HCT116 (cell line): ENCODE measurements around the gene DCDC2C. TPM values are rescaled to one million over a fixed set of nuclear protein-coding genes. Genes with fewer than 3 reads are reported as not detected.

Experiments used
- ATAC-seq: fragments of 200-7000 bp; cut with Tn5 transposase; 2 replicates; pipeline ENCODE4 v1.9.1; 2020; ENCODE audit warnings: mild to moderate bottlenecking, moderate library complexity
- BruUV-seq: library from RNA; stranded (reverse); fragments of 400-500 nt; replicated peaks from 2 replicates; lab custom pipeline; 2021; lab: Mats Ljungman, UMichigan
- CTCF ChIA-PET: fragments of 300-600 bp; sonication (Branson Sonifier 250); formaldehyde crosslinking; loops from one replicate; lab custom pipeline; 2021; ENCODE audit warnings: antibody characterized with exemption; lab: Charles Lee
- POLR2A ChIA-PET: fragments of 300-600, 350-600 bp; sonication (Branson Sonifier 250); formaldehyde crosslinking; loops from one replicate; lab custom pipeline; 2021; ENCODE audit warnings: antibody characterized with exemption; lab: Charles Lee
- RAD21 ChIA-PET, 2 experiments: fragments of 300-600 bp; sonication (Branson Sonifier 250); formaldehyde crosslinking; loops; one replicate each; lab custom pipeline; 2023; ENCODE audit warnings: low total read pairs in 2 of 2; ENCODE audit not compliant: uncharacterized antibody in 2 of 2, unreplicated experiment in 2 of 2, low non-redundant PET in 1 of 2; lab: Charles Lee
- DNase-seq: peaks from one replicate; pipeline ENCODE4 v3.0.0-alpha.2; 2010; ENCODE audit warnings: low read depth, low spot score
- H2AFZ ChIP-seq: fragments of 200-600 bp; shearing (Covaris generic), sonication (generic); 2 replicates; pipeline ENCODE4 v1.6.1; 2017; ENCODE audit warnings: low read depth, mixed run types, mixed read lengths, antibody characterized with exemption, low read length; ENCODE audit not compliant: poor library complexity, severe bottlenecking
- H3K27ac ChIP-seq: 2 replicates; pipeline ENCODE4 v1.5.1; 2012; ENCODE audit warnings: low read depth, low read length
- H3K27me3 ChIP-seq: fragments of 200-600 bp; sonication (generic); 2 replicates; pipeline ENCODE4 v1.6.1; 2016; ENCODE audit warnings: mixed run types, low read length, mixed read lengths; ENCODE audit not compliant: insufficient read depth
- H3K36me3 ChIP-seq, 2 experiments: fragments of 200-500 bp in 1 of 2; fragments of 200-600 bp in 1 of 2; sonication (Bioruptor generic) in 1 of 2; sonication (generic) in 1 of 2; 2 replicates each; pipeline versions ENCODE4 v1.5.1 to v1.6.1; 2014 to 2016; ENCODE audit warnings: low read length in 2 of 2, inconsistent platforms in 1 of 2, mixed read lengths in 1 of 2, mixed run types in 1 of 2; ENCODE audit not compliant: insufficient read depth in 2 of 2, control insufficient read depth in 1 of 2
- H3K4me1 ChIP-seq, 2 experiments: fragments of 200-600 bp in 1 of 2; sonication (generic) in 1 of 2; 2 replicates each; pipeline versions ENCODE4 v1.5.1 to v1.6.1; 2012 to 2017; ENCODE audit warnings: low read length in 2 of 2, inconsistent platforms in 1 of 2, mild to moderate bottlenecking in 1 of 2, mixed read lengths in 1 of 2, mixed run types in 1 of 2, moderate library complexity in 1 of 2; ENCODE audit not compliant: insufficient read depth in 2 of 2, control insufficient read depth in 1 of 2
- H3K4me2 ChIP-seq: fragments of 200-600 bp; sonication (generic); 2 replicates; pipeline ENCODE4 v1.6.1; 2017; ENCODE audit warnings: mixed run types, low read length, mixed read lengths
- H3K4me3 ChIP-seq, 2 experiments: fragments of 200-600 bp in 1 of 2; sonication (generic) in 1 of 2; replicated peaks in 1 of 2; 2 replicates each; pipeline ENCODE4 v1.5.1; 2011 to 2016; ENCODE audit warnings: low read length in 2 of 2, control low read depth in 1 of 2, low read depth in 1 of 2, mild to moderate bottlenecking in 1 of 2, mixed read lengths in 1 of 2, mixed run types in 1 of 2
- H3K79me2 ChIP-seq: fragments of 200-600 bp; sonication (generic); 2 replicates; pipeline ENCODE4 v1.6.1; 2017; ENCODE audit warnings: mild to moderate bottlenecking, mixed run types, low read length, moderate library complexity, mixed read lengths; ENCODE audit not compliant: insufficient read depth
- H3K9ac ChIP-seq: fragments of 200-600 bp; sonication (generic); 2 replicates; pipeline ENCODE4 v1.6.1; 2016; ENCODE audit warnings: low read length, mixed read lengths
- H3K9me2 ChIP-seq: fragments of 200-600 bp; sonication (generic), shearing (Covaris generic); 2 replicates; pipeline ENCODE4 v1.6.1; 2017; ENCODE audit warnings: mixed run types, mild to moderate bottlenecking, moderate library complexity; ENCODE audit not compliant: insufficient read depth
- H3K9me3 ChIP-seq, 2 experiments: fragments of 200-500 bp in 1 of 2; fragments of 200-600 bp in 1 of 2; sonication (Bioruptor generic) in 1 of 2; sonication (generic) in 1 of 2; 2 replicates each; pipeline ENCODE4 v1.6.1; 2014 to 2017; ENCODE audit warnings: low read length in 2 of 2, mixed read lengths in 2 of 2, inconsistent platforms in 1 of 2, low read depth in 1 of 2, mild to moderate bottlenecking in 1 of 2, mixed run types in 1 of 2, moderate library complexity in 1 of 2; ENCODE audit not compliant: control insufficient read depth in 1 of 2, insufficient read depth in 1 of 2
- H4K20me1 ChIP-seq: fragments of 200-600 bp; sonication (generic), shearing (Covaris generic); 2 replicates; pipeline ENCODE4 v1.6.1; 2017; ENCODE audit warnings: mixed run types, mild to moderate bottlenecking, moderate library complexity; ENCODE audit not compliant: insufficient read depth
- ATF3 ChIP-seq: IDR thresholded peaks from 2 replicates; pipeline ENCODE4 v1.6.1; 2012
- CBX3 ChIP-seq: IDR thresholded peaks from 2 replicates; pipeline ENCODE4 v1.6.1; 2012; ENCODE audit warnings: low read depth
- CTCF ChIP-seq, 3 experiments: fragments of 200-600 bp in 1 of 3; sonication (generic) in 1 of 3; IDR thresholded peaks in 2 of 3; conservative IDR thresholded peaks in 1 of 3; 2 replicates each; pipeline ENCODE4 v1.5.1; 2012 to 2017; ENCODE audit warnings: low read depth in 2 of 3, low read length in 2 of 3, antibody characterized with exemption in 1 of 3, borderline replicate concordance in 1 of 3, control low read depth in 1 of 3, mild to moderate bottlenecking in 1 of 3, mixed read lengths in 1 of 3, mixed run types in 1 of 3, moderate library complexity in 1 of 3; ENCODE audit not compliant: insufficient read depth in 1 of 3
- EGR1 ChIP-seq: IDR thresholded peaks from 2 replicates; pipeline ENCODE4 v1.6.1; 2012; ENCODE audit warnings: low read depth
- EZH2 ChIP-seq: fragments of 200-600 bp; sonication (generic); IDR thresholded peaks from 2 replicates; pipeline ENCODE4 v1.6.1; 2017; ENCODE audit warnings: antibody characterized with exemption, mixed run types
- EZH2phosphoT487 ChIP-seq: fragments of 200-600 bp; IDR thresholded peaks from 2 replicates; pipeline ENCODE4 v1.6.1; 2018; ENCODE audit warnings: antibody characterized with exemption, borderline replicate concordance
- FOSL1 ChIP-seq: IDR thresholded peaks from 2 replicates; pipeline ENCODE4 v1.6.1; 2012; ENCODE audit warnings: low read depth
- JUND ChIP-seq: IDR thresholded peaks from 2 replicates; pipeline ENCODE4 v1.6.1; 2012
- POLR2AphosphoS5 ChIP-seq: IDR thresholded peaks from 2 replicates; pipeline ENCODE4 v1.6.1; 2011; ENCODE audit warnings: mild to moderate bottlenecking, low read depth, low read length, moderate library complexity
- RAD21 ChIP-seq: IDR thresholded peaks from 2 replicates; pipeline ENCODE4 v1.6.1; 2012; ENCODE audit warnings: low read depth, mild to moderate bottlenecking
- SIN3A ChIP-seq: IDR thresholded peaks from 2 replicates; pipeline ENCODE4 v1.6.1; 2012; ENCODE audit warnings: low read depth
- SP1 ChIP-seq: IDR thresholded peaks from 2 replicates; pipeline ENCODE4 v1.6.1; 2012; ENCODE audit warnings: low read depth
- TCF7L2 ChIP-seq: IDR thresholded peaks from 2 replicates; pipeline ENCODE4 v1.7.0; 2011; ENCODE audit warnings: borderline replicate concordance, inconsistent platforms; ENCODE audit not compliant: insufficient read depth, insufficient read length; ENCODE audit errors: extremely low read depth
- YY1 ChIP-seq: IDR thresholded peaks from 2 replicates; pipeline ENCODE4 v1.6.1; 2011; ENCODE audit warnings: low read length, low read depth, moderate library complexity, mild to moderate bottlenecking; ENCODE audit not compliant: insufficient replicate concordance; ENCODE audit errors: extremely low read depth
- ZNF274 ChIP-seq: fragments of 200-500 bp; sonication (Bioruptor generic); IDR thresholded peaks from 2 replicates; pipeline ENCODE4 v1.6.1; 2014; ENCODE audit warnings: mild to moderate bottlenecking, low read depth, low read length, inconsistent platforms
- intact Hi-C: fragments of 100-400 bp; cut with micrococcal nuclease; formaldehyde crosslinking; loops from 2 replicates; pipeline ENCODE4 v1.10.0; 2022
- total RNA-seq: library from RNA; stranded (reverse); gene quantifications from one replicate; pipeline ENCODE4 v1.2.1, GENCODE V29; 2021; ENCODE audit not compliant: unreplicated experiment
- TF ChIP-seq, protein P1 (sequence below): IDR thresholded peaks from 2 replicates; pipeline ENCODE4 v1.6.1; 2011; ENCODE audit warnings: mild to moderate bottlenecking, low read length, moderate library complexity; ENCODE audit not compliant: insufficient replicate concordance; ENCODE audit errors: extremely low read depth

The DCDC2C gene
- total RNA-seq, 1 experiment from 2014 or later: not detected

GRCh38 chr2:3657881-3658280, 45.5 kb upstream of the DCDC2C start, which contains the start of gene ALLC:
TSS of gene ALLC (plus strand) at chr2:3658200. CDS start at chr2:3671158, 12,958 bp downstream.
- Histone ChIP-seq H3K4me3 (no peak within 1 kb of the TSS), H3K27me3 (no peaks in the 10 kb centered on the region), H2AFZ (no peak within 1 kb of the TSS), H3K4me2 (no peak within 1 kb of the TSS), H3K9me2 (no peaks in the 10 kb centered on the region), H3K4me1 (peaks cover 16 to 37% of the 10 kb centered on the region in 2 experiments), H3K79me2 (no peaks in the 10 kb centered on the region), H3K9me3 (no peaks in the 10 kb centered on the region), H3K9ac (no peak within 1 kb of the TSS), H4K20me1 (no peaks in the 10 kb centered on the region), H3K36me3 (no peaks in the 10 kb centered on the region), H3K27ac (no peak within 1 kb of the TSS)
- TF ChIP-seq EZH2 (no peak), FOSL1 (no peak), CBX3 (no peak), TCF7L2 (no peak), SIN3A (no peak), ATF3 (no peak), RAD21 (no peak), EGR1 (no peak), POLR2AphosphoS5 (no peak), EZH2phosphoT487 (no peak), ZNF274 (no peak), JUND (no peak), SP1 (no peak), CTCF (IDR thresholded peaks at IDR 0.05 in 2 of 3, conservative IDR thresholded peaks at IDR 0.05 in 1 of 3; ENCODE audit: borderline replicate concordance in 1 of 3, insufficient read depth in 1 of 3, low read depth in 2 of 3, low read length in 2 of 3) (no peak), YY1 (no peak)
- TF ChIP-seq, protein P1, sequence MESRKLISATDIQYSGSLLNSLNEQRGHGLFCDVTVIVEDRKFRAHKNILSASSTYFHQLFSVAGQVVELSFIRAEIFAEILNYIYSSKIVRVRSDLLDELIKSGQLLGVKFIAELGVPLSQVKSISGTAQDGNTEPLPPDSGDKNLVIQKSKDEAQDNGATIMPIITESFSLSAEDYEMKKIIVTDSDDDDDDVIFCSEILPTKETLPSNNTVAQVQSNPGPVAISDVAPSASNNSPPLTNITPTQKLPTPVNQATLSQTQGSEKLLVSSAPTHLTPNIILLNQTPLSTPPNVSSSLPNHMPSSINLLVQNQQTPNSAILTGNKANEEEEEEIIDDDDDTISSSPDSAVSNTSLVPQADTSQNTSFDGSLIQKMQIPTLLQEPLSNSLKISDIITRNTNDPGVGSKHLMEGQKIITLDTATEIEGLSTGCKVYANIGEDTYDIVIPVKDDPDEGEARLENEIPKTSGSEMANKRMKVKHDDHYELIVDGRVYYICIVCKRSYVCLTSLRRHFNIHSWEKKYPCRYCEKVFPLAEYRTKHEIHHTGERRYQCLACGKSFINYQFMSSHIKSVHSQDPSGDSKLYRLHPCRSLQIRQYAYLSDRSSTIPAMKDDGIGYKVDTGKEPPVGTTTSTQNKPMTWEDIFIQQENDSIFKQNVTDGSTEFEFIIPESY: no peak
- intact Hi-C loops: loop anchor here (10.0 kb wide), 1 partner anchor 123 kb away; no protein-coding TSS in a partner anchor
- ATAC-seq (no peak), DNase-seq (no peak)
- CTCF ChIA-PET: no interaction called here
- RAD21 ChIA-PET: no interaction called here
- BruUV-seq: no TSS peak
- POLR2A ChIA-PET: no interaction called here
